Stimulated activated naive CD4-positive, alpha-beta T cell treated with Interleukin-2 at 50 U/mL for 16 hours (primary cell): ENCODE results near the gene AKAP3.
A peak's percentile ranks its signal among the peaks of the same experiment; 100 is the strongest.

Experiments
- DNase-seq: peaks from one replicate; lab custom pipeline; 2025; lab: John Stamatoyannopoulos, UW

The AKAP3 gene

GRCh38 chr12:4648501-4649357 lies at the start of gene AKAP3, which contains the start of gene NDUFA9:
Gene AKAP3 (minus strand): TSS chr12:4649051. CDS start chr12:4638196, 10,855 bp downstream.
Gene NDUFA9 (plus strand): TSS chr12:4649114. CDS start chr12:4649127, 13 bp downstream.
- peak; percentile 75 for DNase-seq

GRCh38 chr12:4690760-4691159 lies 41.9 kb upstream of the AKAP3 start:
- no peak for DNase-seq

DNA sequence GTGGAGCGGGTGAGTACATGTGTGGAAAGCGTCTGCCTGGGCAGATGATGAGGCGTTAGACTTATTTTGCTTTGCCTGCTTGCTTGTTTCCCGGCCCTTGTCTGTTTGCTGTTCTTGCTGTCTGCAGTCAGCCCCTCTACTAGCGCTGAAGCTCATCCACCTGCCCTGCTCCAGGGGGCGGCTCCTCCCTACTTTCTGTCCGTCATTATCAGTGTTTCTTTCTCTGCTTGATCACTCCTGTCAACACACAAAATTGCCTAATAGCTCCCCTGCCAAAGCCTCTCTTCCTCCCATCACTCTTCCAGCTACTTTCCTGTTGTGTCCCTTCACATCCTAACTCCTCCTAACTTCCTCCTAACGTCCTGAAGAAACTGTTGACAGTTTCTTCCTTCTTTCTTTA lies 36.5 kb upstream of the AKAP3 start:
- DNase-seq, result no peak

DNA sequence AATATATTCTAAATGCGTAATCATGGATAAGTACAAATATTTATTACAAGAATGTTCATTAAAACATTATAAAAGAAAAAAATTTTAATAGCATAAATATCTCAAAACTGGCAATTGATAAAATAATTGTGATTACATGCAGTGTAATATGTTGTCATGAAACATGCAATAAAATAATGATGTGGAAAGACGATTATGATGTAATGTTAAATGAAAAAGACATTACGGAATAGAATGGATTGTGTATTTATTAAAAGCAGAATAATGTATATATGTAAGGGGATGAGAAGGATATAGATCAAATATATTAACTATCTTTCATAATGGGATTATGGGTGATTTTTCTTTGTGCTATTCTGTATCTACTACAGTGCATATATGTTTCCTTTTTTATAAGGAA lies 32.9 kb upstream of the AKAP3 start:
- no peak for DNase-seq

DNA sequence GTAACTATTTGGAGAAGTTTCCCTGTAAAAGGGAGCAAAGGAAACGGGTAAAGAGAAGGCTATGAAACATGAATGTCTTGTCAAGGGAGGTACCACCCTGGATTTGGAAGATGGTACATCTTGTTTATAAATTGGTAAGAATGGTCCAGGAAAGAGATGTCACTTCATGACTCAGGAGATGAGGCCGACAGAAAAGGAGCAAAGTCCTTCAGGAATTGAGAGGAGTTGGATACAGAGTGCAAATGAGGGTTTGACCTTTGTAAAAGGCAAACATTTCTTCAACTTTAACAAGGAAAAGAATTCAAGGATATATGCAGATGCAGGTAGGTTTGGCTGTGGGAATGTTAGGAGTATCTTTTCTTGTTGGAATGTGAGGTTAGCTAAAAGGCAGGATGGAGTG lies 30.9 kb upstream of the AKAP3 start:
- DNase-seq, result no peak

DNA sequence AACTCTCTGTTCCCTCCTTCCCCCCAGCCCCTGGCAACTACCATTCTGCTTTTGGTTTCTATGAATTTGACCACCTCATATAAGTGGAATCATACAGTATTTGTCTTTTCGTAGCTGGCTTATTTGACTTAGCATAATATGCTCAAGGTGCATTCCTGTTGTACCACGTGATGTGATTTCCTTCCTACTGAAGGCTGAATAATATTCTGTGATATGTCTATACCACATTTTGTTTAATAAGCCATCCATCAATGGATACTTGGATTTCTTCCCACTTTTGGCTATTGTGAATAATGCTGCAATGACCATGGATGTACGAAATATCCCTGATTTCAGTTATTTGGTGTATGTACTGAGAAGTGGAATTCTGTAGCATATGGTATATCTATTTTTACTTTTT lies 16.4 kb upstream of the AKAP3 start:
- no peak for DNase-seq

GRCh38 chr12:4663971-4664505 lies 15.2 kb upstream of the AKAP3 start:
- DNase-seq, result no peak

- no peak for DNase-seq
Observed at GRCh38 chr12:4653691-4654090, 4.8 kb upstream of the AKAP3 start.

DNA sequence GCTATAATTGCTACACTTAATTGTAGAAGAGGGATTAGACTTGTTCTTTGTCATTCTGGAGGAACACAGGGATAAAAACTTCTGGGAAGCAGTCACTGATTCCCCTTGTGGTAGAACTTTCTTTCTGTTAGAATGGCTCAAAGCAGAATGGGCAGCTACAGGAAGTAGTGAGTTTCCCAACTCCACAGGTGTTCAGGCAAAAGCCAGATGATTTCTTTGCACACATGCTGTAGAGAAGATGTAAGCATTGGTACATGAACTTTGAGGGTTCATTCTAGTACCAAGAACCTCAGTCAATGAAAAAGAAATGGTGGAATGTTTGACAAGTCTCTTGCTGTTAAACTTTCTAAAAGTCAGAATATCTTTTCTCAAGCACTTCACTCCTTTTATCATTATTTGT lies 4.4 kb upstream of the AKAP3 start:
- DNase-seq, result no peak

- DNase-seq, result no peak
Observed at GRCh38 chr12:4649358-4649661, 459 bp upstream of the AKAP3 start.

- DNase-seq, result no peak
Observed at GRCh38 chr12:4648104-4648500, 749 bp downstream of the AKAP3 start.

- DNase-seq, result no peak
Observed at GRCh38 chr12:4645023-4645422, 3.8 kb downstream of the AKAP3 start.

DNA sequence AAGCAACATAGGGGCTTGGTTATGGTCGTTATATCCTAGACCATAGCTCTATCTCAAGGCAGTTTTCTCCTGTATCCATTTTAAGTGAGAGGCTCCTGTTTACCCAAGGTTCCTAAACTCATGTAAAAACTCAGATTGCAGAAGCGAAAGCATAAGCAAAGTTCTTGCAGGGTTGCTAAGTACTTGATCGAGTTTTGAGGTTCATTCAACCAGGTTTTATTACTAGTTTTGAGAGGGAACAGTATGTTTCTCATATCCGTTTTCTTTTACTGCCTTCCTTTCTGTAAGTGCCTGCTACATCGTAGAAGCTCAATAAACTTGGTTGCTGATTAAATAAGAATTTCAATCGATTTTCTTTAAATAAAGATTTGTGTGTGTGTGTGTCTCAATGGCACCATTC lies 5.1 kb downstream of the AKAP3 start:
- no peak for DNase-seq

DNA sequence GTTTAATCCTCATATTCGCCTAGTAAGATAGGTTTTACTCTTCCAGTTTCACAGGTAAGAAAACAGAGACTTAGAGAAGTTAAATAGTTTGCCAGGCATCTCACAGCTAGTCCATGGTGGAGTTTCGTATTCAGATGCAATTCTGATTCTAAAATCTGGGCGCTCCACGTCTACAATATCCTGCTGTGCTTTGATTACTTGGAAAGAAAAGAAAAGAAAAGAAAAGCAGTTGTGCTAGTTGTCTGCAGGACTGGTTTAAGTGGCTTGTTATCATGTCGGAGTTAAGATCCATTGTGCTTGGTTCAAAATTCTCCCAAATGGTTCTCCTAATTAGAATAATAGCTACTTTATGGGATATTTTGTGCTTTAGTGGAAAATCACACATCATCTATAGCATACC lies 18.6 kb downstream of the AKAP3 start:
- DNase-seq, result no peak

DNA sequence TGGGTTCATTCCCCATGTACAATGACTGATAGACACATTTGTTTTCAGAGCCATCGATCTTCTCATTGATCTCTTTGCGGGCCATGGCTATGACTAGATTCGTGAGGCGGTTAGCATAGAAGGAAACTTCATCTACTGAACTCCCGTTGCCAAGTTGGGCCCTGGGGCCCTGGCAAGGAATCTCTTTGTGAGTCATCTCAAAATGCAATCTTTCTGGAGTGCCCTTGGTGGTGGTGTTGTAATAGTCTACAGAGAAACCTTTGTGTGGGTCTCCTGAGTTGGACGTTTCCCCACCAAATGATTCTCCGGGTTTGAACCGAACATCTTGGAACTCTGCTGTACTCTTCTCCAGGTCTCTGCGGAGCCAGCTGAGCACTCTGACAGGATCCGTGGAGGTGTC lies 20.4 kb downstream of the AKAP3 start:
- no peak for DNase-seq

DNA sequence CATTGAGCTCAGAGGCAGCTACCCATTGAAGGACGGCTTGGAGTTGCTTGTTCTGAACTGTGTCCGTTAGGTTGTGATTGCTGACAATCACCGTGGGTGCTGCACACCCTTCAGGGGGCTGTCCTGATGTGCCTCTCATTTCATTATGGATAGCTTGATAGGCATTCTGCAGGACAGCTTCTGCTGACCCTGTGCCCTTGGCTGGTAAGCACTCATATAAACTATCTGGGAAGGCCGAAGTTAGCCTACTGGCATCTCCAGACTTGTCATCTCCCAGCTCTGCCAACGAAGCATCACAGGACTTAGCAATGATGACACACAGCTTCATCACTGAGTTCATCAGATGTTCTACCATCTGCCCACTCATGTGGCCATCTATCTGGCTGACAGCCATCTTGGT lies 22.3 kb downstream of the AKAP3 start:
- DNase-seq, result no peak

- no peak for DNase-seq
Observed at GRCh38 chr12:4621511-4621910, 27.3 kb downstream of the AKAP3 start.

DNA sequence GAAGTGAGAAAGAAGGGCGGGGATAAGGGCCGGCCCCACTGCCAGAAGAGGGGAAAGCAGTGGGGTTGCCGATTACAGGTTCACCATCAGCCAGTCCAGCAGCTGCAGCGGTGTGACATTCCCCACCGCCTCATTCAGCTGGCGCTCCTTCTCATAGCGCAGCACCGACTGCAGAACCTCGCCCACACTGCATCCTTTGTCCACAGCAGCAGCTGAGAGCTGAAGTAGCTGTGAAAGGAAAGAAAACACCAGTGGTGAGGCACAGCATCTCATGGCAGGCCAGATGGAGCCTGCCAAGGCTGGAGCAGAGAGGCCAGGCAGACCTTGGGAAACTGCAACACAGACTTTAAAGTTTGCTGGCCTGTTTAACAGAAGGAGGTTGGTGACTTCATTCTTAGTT lies 33.2 kb downstream of the AKAP3 start:
- DNase-seq, result no peak

DNA sequence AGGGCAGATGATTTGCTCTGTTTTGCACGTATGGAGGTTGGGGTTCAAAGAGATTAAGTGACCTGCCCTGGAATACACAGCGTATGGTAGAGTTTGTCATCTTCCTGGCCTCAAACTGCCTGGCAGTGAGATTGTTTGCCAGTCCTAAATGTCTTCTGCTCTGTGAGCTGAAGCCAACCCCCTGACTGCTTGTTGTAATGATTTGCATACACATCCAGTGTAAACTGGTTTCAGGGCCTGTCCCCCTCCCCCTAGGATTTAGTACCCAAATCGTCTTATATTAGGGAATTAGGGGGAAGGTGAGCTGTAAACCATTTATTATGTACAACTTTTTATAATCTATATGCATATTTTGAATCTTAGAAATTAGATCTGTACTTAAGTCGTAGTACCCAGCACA lies 38.4 kb downstream of the AKAP3 start:
- DNase-seq, result no peak

DNA sequence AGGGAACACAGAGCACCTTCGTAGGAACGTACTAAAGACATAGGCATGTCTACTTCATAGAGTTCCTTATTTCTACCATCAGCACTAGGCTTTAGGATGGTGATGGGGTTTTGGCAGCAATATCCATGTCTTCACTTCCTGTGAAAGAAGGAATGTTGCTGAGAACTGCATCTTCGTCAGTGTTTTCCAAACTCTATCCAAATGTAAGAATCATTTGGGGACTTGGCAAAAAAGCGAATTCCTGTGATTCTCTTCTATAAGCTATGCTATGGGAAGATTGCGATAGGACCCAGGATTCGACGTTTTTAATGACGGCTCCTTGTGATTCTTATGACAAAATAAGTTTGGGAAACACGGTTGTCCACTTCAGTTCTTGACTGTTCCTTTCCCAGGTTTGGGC lies 39.8 kb downstream of the AKAP3 start:
- no peak for DNase-seq

DNA sequence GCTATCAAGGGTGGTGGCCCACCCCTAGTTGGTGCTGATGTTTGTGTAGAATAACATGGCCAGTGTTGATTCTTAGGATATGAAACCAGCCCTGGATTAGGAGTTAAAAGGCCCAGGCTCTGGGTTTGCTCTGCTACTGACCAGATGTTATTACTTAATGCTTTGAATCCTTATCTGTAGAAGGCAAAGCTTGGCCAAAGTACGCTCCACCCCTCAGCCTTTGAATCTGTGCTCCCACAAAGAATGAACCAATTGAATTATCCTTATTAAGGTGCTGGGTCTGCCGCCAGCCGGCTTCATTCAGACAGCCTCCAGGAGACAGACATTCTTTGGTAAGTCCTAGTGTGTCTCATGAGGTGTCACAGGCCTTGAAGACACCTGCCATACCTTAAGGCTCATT lies 41.8 kb downstream of the AKAP3 start:
- no peak for DNase-seq

DNA sequence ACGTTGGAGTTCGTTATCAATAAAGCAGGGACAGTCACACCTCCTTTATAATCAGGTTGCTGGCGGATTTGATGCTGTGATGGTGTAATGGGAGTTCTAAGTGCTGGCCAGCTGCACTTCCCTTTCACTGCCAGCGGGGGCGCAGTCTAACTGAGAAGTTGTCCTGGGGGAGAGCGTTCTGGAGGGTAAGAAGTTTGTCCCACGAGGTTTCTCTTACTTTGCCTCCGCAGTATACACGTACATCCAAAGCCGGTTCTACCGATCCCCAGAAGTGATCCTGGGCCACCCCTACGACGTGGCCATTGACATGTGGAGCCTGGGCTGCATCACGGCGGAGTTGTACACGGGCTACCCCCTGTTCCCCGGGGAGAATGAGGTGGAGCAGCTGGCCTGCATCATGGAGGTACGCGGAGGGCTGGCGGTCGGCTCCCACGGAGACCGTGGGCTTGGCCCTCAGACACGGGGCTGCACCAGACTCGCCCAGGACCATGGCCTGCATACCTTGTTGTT lies 44.1 kb downstream of the AKAP3 start:
- peak; percentile 71 for DNase-seq

DNA sequence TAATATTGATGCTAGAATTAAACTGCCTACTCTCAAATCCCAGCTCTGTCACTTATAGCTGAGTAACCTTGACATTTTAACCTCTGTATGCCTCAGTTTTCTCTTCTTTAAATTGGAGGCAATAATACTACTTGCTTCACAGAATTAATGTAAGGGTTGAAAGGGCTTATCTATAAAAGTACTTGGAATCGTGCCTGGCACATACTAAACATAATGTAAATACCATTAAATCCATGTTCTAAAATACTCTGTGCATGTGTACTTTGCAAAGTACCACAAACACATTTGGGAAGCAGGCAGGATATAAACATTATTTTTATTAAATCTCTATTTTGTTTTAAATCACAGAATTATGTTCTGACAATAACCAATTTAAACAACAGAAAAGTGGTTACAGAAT lies 44.9 kb downstream of the AKAP3 start:
- DNase-seq, result no peak

DNA sequence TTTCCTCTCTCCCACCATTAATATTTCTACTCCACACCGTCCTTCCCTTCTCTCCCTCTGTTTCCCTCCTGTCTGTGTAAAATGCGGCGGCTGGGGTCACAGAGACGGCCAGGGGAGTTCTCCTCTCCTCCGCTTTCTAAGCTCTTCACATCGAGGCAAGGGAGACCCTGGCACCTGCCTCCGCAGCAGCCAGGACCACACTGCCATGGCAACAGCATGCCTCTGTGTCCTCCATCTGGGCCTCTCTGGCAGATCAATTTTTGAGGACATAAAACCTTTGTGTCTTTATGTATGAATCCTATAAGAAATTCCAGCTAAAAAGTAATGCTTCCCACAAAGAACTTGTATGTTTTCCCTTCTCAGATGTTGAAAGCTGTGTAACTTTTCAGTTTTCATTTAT lies 45.4 kb downstream of the AKAP3 start:
- no peak for DNase-seq
